Activated effector memory CD4-positive, alpha-beta T cell treated with anti-CD3 and anti-CD28 coated beads, Interleukin-2, amount 50 U/mL, for 16 hours (primary cell): ENCODE measurements around the gene PGAM5.
"Not testable (repeated sequence)": the region's sequence is repeated elsewhere in the genome, so short reads cannot be mapped to it uniquely, and the experiment has no call there.

ENCODE experiments used
- DNase-seq: peaks from one replicate; pipeline ENCODE4 v3.0.0-alpha.2; 2020

The PGAM5 gene

GRCh38 chr12:132754160-132754932 is 43.7 kb downstream of the PGAM5 start:
- no peak for DNase-seq

GRCh38 chr12:132758825-132759224 is 48.2 kb downstream of the PGAM5 start:
- DNase-seq: not testable (repeated sequence)

DNA sequence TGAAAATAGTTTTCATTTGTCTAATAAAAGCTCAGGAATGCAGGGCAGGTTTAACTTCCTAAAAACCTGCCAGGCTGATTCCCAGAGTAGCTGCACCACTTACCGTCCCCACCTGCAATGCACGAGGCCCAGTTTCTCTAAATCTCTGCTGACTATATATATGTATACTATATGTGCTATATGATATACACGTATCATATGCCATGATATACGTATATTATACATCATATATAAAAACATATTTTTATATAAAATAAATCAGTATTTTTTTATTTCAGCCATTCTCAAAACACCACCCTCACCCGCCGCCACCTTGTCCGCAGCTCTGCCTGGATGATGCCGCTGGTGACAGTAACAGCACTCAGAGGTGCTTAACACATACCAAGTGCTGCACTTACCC is 48.7 kb downstream of the PGAM5 start:
- DNase-seq: no peak

DNA sequence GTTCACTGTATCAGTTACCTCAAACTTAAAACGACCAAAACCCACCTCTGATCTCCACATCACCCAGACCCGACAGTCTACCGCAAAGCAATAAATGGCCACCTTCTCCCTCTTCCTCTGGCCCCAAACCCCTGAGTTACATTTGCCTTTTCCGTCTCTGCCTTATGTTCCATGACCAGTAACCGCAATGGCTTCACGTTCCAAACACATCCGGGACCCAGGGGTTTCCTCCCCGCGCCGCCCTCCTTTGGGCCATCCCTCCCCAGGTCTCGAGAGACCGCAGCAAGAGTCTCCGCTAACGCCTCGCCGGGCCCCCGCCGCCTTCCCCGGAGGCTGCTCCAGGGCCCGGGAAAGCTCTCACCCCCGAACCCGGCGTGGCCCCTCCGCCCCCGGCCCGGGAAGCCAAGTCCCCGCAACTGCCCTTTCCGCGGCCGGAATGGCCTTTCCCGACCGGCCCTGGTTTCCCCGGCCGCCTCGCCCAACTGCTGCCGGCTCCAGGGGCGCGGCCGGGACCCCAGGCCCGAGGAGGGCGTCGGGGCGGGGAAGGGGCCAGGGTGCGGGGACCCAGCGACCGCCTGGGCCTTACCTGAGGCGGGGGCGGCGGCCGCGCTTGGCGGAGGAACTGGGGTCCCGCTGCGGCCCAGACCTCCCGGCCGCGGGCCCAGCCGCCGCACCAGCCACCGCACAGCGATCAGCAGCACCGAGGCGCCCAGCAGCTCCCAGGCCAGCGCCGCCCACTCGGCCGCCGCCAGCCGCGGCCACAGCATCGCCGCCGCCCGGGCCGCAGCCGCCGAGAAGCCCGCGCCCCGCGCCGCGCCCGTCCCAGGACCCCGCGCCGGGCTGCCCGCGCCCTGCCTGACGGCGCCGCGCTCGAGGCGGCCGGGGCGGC is 50.6 kb downstream of the PGAM5 start, which contains the start of gene ANKLE2:
Gene ANKLE2, minus strand, starts transcription at position 801 of the 889 bp plus-strand sequence. Its CDS starts 34 bp downstream, at position 767.
- DNase-seq: peak; percentile 90

DNA sequence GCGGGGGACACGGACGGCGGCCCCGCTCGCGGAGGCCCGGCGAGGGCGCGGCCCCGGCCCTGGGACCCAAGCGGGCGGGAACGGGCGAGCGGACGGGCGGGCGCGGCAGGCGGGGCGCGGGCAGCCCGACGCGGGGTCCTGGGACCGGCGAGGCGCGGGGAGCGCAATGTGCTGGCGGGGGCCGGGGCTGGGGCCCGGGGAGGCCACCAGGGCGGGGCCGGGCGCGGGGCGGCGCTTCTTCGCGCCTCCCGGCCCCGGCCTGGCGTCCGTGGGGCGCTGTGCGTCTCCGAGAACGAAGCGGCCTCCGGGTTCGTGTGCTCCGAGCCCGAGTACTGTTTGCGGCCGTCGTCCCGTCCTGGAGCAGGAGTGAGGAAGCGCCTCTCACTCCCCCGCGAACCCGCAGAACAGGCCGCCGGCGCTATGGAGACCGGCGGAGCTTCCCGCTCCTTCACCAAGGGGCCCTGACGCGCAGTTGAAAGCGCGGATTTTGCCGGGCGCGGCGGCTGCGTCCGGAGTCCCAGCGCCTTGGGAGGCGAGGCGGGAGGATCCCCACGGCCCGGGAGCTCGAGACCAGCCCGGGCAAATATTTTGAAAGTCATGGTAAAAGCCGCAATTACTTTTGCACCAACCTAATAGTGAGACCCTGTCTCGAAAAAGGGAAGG is 51.4 kb downstream of the PGAM5 start:
- peak; percentile 95 for DNase-seq

DNA sequence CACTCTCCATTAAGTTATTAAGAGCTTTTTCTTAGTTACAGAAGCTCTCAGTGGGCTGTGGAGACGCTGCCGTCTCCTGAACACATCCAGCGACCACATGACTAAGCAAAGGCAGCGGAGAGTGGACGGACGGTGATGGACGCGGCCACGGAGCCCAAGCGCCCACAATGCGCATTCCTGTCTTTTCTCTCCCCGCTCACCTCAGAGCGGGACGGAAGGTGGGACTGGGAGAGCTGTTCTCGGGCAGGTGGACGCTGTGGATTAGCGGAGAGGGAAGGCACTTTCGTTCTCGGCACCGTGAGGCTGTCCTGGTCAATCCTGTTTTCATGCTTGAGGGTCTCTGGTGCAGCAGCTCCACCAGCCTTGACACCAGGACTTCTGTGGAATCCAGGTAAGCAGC is 53.6 kb downstream of the PGAM5 start:
- no peak for DNase-seq

- no peak for DNase-seq
These were observed 54.7 kb downstream of the PGAM5 start for GRCh38 chr12:132765361-132765760.

DNA sequence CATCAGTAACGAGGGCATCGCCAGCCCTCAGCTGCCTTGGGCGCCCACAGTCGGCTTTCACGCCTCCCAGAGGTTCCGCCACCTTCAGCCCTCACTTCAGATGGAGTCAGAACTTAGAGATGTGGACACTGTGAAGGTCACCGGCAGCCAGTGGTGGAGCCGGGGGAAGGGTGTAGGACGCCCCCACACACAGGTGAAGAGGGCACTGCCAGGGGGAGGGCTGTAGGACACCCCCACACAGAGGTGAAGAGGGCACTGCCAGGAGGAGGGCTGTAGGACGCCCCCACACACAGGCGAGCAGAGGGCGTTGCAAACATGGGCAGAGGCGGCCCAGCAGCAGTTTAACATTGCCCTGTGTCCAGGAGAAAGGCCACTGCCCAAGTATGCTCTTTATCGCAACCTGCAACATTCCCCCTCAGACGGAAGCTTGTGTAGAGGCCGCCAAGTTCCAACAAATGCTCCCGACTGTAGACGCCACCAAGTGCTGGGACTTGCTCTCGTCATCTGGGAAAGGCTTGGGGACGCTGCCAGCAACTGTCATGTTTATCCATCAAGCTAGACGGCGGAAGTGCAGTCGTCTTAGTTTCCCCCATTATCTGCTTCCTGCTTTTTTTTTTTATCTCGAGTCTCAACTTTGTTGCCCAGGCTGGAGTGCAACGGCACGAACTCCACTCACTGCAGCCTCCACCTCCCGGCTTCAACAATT is 55.9 kb downstream of the PGAM5 start:
- no peak for DNase-seq

DNA sequence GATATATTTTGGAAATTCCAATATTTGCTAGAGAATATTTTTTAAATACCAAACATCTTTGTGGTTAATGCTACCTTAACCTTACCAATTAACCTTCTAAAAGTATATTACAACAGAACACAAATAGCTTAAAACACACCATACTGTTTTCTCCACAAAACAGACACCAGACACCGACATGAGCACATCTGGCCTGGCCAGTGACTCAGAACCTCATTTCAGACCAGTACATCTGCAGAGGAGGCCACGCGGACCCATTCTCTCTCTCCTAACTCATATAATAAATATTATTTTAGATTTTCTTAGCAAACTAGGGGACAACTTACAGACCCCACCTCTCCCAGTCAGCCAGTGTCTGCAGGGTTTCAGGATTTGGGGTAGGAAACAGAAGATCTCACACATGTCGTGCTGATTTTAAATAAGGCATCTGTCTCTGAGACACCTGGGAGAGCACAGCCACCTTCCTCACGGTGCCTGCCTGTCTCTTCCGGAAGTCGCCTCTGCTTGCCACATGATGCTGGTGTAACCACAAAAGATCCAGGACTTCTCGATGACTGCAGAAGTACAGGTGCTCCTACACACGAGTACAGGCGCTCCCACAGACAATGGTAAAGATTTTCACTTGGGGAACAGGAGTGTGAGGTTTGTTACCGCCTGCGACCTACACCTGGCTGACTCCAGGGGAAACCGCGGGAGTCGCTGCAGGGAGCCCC is 60.6 kb downstream of the PGAM5 start:
- DNase-seq: peak; percentile 74
